KMS-11 (cell line): ENCODE data around the gene ADPRM.

Experiments used
- H2AFZ ChIP-seq: fragments of 200-600 bp; sonication (generic); 2 replicates; pipeline ENCODE4 v1.6.1; 2016; ENCODE audit warnings: antibody characterized with exemption, mixed run types, low read depth
- H3K27ac ChIP-seq: fragments of 200-600 bp; sonication (generic); 2 replicates; pipeline ENCODE4 v1.6.1; 2016; ENCODE audit warnings: mild to moderate bottlenecking, mixed run types
- H3K27me3 ChIP-seq: fragments of 200-600 bp; sonication (generic); 2 replicates; pipeline ENCODE4 v1.6.1; 2017; ENCODE audit warnings: mild to moderate bottlenecking, low read depth, mixed run types, moderate library complexity; ENCODE audit not compliant: insufficient read depth
- H3K36me3 ChIP-seq: fragments of 200-600 bp; sonication (generic); 2 replicates; pipeline ENCODE4 v1.6.1; 2017; ENCODE audit warnings: mild to moderate bottlenecking, mixed run types; ENCODE audit not compliant: insufficient read depth
- H3K4me1 ChIP-seq: fragments of 200-600 bp; sonication (generic); 2 replicates; pipeline ENCODE4 v1.6.1; 2016; ENCODE audit warnings: mild to moderate bottlenecking, low read depth, mixed run types; ENCODE audit not compliant: poor library complexity, severe bottlenecking
- H3K4me2 ChIP-seq: fragments of 200-600 bp; sonication (generic); 2 replicates; pipeline ENCODE4 v1.7.0; 2016; ENCODE audit warnings: mild to moderate bottlenecking, mixed run types
- H3K4me3 ChIP-seq: fragments of 200-600 bp; sonication (generic); IDR thresholded peaks from 2 replicates; pipeline ENCODE4 v1.6.1; 2017; ENCODE audit warnings: low read depth, low read length, mixed read lengths; ENCODE audit not compliant: insufficient read depth
- H3K79me2 ChIP-seq: fragments of 200-600 bp; sonication (generic); 2 replicates; pipeline ENCODE4 v1.6.1; 2016; ENCODE audit warnings: low read depth, mixed run types; ENCODE audit not compliant: insufficient read depth
- H3K9ac ChIP-seq: fragments of 200-600 bp; sonication (generic); 2 replicates; pipeline ENCODE4 v1.6.1; 2016; ENCODE audit warnings: mild to moderate bottlenecking, mixed run types
- H4K20me1 ChIP-seq: fragments of 200-600 bp; sonication (generic); 2 replicates; pipeline ENCODE4 v1.6.1; 2016; ENCODE audit warnings: mild to moderate bottlenecking, mixed run types; ENCODE audit not compliant: insufficient read depth
- CTCF ChIP-seq: fragments of 200-600 bp; sonication (generic); conservative IDR thresholded peaks from 2 replicates; pipeline ENCODE4 v1.6.1; 2017; ENCODE audit warnings: low read depth, mild to moderate bottlenecking, antibody characterized with exemption, low read length, moderate library complexity, mixed read lengths

ADPRM gene

GRCh38 chr17:10651927-10652326 lies 45.5 kb upstream of the ADPRM start:
- H3K79me2 ChIP-seq, result no peaks in the 10 kb centered on the region
- TF ChIP-seq CTCF, result no peak

DNA sequence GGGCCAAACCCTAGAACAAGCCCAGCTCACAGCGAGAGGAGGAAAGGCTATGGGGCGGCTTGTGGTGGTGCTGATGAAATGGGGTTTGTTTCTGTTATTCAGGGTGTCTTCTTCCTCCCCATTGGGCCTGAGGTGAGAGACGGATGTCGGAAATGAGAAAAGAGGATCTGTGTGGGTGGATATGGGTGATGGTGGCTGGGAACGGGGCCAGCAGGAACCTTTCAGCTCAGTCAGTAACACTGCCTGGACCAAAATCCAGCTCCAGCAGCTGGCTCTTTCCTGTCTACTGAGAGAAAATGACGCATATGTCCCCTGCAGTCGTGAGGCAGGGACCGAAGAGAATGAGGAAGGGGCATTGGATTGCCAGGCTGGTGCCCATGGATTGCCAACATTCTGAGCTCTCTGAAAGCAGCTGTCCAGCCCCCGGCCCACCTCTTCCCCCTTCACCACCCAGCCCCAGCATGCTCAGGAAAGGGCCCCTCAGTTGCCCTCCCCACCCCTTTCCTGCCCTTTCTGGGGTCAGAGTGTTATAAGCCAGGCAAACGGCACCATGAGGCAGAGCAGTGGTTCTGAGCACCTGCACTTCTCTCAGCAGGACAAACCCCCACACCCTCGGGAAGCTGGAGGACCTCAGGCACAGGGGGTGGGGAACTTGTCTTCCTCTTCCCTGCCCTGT lies 44.3 kb upstream of the ADPRM start:
- TF ChIP-seq CTCF, result no peak
- H3K79me2 ChIP-seq, result no peaks in the 10 kb centered on the region
- H4K20me1 ChIP-seq, result no peaks in the 10 kb centered on the region
- H3K27me3 ChIP-seq, result no peaks in the 10 kb centered on the region
- H2AFZ ChIP-seq, result no peak overlapping the region
- H3K4me1 ChIP-seq, result no peaks in the 10 kb centered on the region
- no peaks in the 10 kb centered on the region for H3K36me3 ChIP-seq
- H3K4me3 ChIP-seq, result no peak overlapping the region
- H3K27ac ChIP-seq, result no peak overlapping the region
- H3K9ac ChIP-seq, result no peak overlapping the region
- H3K4me2 ChIP-seq, result no peak overlapping the region

More at GRCh38 chr17:10651927-10652326, 45.5 kb upstream of the ADPRM start:
- Histone ChIP-seq H3K36me3 (no peaks in the 10 kb centered on the region), H3K4me2 (no peak overlapping the region), H3K27ac (no peak overlapping the region), H2AFZ (no peak overlapping the region), H4K20me1 (no peaks in the 10 kb centered on the region), H3K4me1 (no peaks in the 10 kb centered on the region), H3K9ac (no peak overlapping the region), H3K4me3 (no peak overlapping the region), H3K27me3 (no peaks in the 10 kb centered on the region)

DNA sequence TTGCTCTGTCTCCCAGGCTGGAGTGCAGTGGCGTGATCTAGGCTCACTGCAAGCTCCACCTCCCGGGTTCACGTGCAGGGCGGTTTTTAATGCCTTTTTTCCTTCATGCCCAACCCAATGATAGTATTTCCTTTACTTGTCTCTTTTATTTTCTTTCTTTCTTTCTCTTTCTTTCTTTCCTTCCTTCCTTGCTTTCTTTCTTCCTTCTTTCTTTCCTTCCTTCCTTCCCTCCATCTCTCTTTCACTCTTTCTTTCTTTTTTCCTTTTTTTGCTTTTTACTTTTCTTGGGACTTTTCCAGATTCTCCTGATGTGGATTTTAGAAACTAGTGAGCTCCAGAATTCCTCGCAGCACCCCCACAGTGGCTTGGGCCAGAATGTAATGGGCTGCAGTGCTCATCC lies 43.4 kb upstream of the ADPRM start:
- H4K20me1 ChIP-seq, result no peaks in the 10 kb centered on the region
- no peak for TF ChIP-seq CTCF
- H3K9ac ChIP-seq, result no peak overlapping the region
- H3K27ac ChIP-seq, result no peak overlapping the region
- H3K27me3 ChIP-seq, result no peaks in the 10 kb centered on the region
- H3K4me2 ChIP-seq, result no peak overlapping the region
- no peak overlapping the region for H3K4me3 ChIP-seq
- no peaks in the 10 kb centered on the region for H3K79me2 ChIP-seq
- H2AFZ ChIP-seq, result no peak overlapping the region
- H3K36me3 ChIP-seq, result no peaks in the 10 kb centered on the region
- no peaks in the 10 kb centered on the region for H3K4me1 ChIP-seq

DNA sequence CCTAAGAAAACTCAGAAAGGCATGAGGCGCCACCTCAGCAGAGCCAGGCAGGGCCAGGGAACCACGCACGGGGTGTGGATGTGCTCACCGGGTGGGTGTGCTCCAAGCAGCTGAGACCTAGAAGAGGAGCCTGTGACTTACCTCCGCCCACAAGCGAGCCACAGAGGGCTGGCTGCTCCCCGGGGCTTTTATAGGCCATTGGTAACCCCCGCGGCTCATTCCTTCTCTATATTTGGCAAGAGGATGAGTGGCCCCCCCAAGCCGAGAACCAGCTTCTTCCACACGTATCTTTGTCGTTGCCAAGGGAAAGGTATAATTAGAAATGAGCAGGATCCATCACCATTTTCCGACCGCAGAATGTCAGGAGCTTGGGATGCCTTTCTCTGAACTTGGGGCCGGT lies 40.2 kb upstream of the ADPRM start, which contains the start of gene MYH3:
MYH3 (minus strand) TSS at position 162 of the 400 bp plus-strand sequence. CDS start 2,245 bp downstream, outside the sequence.
- Histone ChIP-seq H3K9ac (no peak within 1 kb of the TSS), H3K79me2 (no peaks in the 10 kb centered on the region), H3K36me3 (no peaks in the 10 kb centered on the region), H3K27me3 (no peaks in the 10 kb centered on the region), H3K4me3 (no peak within 1 kb of the TSS), H3K4me2 (no peak within 1 kb of the TSS), H4K20me1 (no peaks in the 10 kb centered on the region), H2AFZ (no peak within 1 kb of the TSS), H3K27ac (no peak within 1 kb of the TSS), H3K4me1 (no peaks in the 10 kb centered on the region)
- TF ChIP-seq CTCF, result no peak
